GM06990 (cell line): ENCODE measurements around the gene PLAC9.

Experiments used
- DNase-seq: peaks from one replicate; pipeline ENCODE4 v3.0.0-alpha.2; 2011; ENCODE audit not compliant: insufficient read length; ENCODE audit errors: extremely low read depth
- H3K27me3 ChIP-seq: replicated peaks from 2 replicates; pipeline ENCODE4 v1.6.0; 2011; ENCODE audit warnings: low read length; ENCODE audit not compliant: control insufficient read depth, insufficient read depth
- H3K36me3 ChIP-seq: 2 replicates; pipeline ENCODE4 v1.5.1; 2011; ENCODE audit warnings: low read length; ENCODE audit not compliant: control insufficient read depth, insufficient read depth
- H3K4me3 ChIP-seq: replicated peaks from 2 replicates; pipeline ENCODE4 v1.5.1; 2011; ENCODE audit warnings: low read depth, mild to moderate bottlenecking, control low read depth, low read length
- TF ChIP-seq, protein P1 (sequence below): IDR thresholded peaks from 2 replicates; pipeline ENCODE4 v1.5.1; 2011; ENCODE audit warnings: low read length, control low read depth, mild to moderate bottlenecking, inconsistent platforms; ENCODE audit not compliant: insufficient read depth, poor library complexity, severe bottlenecking

PLAC9 gene

DNA sequence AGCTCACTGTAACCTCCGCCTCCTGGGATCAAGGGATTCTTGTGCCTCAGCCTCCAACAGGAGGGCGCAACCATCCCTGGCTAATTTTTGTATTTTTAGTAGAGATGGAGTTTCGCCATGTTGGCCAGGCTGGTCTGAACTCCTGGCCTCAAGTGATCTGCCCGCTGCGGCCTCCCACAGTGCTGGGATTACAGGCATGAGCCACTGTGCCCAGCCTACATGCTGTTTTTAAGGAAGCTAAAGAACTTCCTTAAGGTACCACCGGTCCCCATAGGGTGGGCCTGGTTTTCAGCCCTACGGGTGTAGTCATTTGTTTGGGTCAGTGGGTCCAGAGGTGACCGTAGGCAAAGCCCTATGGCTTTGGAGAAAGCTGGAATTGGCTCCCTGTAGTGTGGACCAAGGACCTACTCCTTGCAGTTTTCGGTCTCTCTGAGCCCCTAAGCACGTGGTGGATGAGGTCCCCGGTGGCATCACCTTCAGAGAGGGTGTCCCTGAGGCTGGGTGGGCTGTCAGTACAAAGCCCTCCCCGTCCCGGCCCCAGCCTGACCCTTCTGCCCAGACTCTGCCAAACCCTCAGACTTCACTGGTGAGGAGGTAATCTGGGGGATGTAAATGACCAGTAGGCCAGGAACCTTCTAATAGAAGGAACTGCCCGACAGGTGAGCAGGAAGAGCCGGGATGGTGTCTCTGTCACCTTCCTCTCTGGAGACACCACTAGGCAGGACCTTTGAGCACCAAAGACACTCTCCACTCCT is 42.3 kb downstream of the PLAC9 start:
- no peak for DNase-seq
- Histone ChIP-seq H3K4me3 (no peak overlapping the region), H3K27me3 (no peaks in the 10 kb centered on the region), H3K36me3 (peaks cover 2% of the 10 kb centered on the region)
- TF ChIP-seq, protein P1, sequence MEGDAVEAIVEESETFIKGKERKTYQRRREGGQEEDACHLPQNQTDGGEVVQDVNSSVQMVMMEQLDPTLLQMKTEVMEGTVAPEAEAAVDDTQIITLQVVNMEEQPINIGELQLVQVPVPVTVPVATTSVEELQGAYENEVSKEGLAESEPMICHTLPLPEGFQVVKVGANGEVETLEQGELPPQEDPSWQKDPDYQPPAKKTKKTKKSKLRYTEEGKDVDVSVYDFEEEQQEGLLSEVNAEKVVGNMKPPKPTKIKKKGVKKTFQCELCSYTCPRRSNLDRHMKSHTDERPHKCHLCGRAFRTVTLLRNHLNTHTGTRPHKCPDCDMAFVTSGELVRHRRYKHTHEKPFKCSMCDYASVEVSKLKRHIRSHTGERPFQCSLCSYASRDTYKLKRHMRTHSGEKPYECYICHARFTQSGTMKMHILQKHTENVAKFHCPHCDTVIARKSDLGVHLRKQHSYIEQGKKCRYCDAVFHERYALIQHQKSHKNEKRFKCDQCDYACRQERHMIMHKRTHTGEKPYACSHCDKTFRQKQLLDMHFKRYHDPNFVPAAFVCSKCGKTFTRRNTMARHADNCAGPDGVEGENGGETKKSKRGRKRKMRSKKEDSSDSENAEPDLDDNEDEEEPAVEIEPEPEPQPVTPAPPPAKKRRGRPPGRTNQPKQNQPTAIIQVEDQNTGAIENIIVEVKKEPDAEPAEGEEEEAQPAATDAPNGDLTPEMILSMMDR, result no peak

DNA sequence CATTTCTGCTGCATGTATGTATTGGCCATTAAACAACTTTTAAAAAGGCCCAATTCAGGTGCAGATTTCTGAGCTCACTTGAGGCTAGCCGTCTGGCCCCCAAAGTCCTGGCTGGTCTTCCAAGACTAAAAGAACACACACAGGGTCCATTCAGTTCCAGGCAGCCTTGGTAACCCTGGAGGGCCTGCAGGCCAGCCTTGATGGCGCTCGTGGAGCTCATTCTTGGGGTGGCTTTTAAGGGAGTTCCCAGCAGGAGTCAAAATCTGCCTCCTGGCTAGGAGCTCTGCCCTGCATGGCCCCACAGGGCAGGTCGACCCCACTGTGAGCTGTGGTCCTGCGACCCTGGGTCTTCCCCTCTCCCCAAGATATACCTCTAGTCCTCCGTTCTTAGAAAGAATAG is 44.0 kb downstream of the PLAC9 start:
- TF ChIP-seq, protein P1, result no peak
- Histone ChIP-seq H3K36me3 (peaks cover 2% of the 10 kb centered on the region; the same call in 1 of the 2 replicates), H3K4me3 (no peak overlapping the region), H3K27me3 (no peaks in the 10 kb centered on the region)
- DNase-seq, result no peak

DNA sequence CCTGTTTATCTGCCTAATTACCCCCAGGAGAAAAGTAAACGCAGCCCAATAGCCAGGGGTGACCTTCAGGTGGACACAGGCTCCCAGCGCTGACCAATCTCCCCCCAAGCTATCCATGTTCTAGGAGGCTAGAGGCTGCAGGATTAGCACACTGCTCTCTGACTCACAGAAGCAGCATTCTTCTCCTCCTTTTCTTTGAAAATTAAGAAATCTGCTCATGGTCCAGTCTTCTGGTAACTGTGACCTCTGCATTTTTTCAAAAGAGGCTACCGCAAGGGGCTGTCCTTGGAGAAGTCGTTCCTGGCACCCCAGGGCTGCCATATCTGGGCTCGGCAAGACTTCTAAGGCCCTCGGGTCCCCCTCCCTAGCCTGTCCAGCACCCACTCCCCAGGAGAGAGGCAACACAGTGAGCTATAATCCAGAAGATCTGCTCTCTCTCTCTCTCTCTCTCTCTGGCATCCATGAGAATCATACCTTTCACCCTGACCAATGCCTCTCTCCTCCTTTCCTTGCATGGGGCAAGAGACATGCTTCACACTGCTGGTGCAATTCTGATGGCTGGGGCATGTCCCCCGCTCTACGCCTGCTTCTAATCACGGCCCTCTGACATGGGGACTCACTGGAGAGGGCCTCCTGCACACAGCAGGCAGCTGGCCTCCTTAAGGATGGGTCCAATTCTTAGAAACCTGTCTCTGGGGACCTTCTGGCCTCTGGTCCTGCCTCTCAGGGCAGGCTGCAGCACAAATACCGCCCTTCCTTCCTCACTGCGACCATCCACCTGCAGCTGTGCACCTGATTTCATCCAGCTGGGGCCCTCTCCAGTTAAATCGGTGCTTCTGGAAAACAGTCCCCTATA is 45.5 kb downstream of the PLAC9 start:
- no peak for DNase-seq
- Histone ChIP-seq H3K4me3 (no peak overlapping the region), H3K27me3 (no peaks in the 10 kb centered on the region), H3K36me3 (peaks cover 1% of the 10 kb centered on the region; the same call in 1 of the 2 replicates)
- TF ChIP-seq, protein P1, result no peak

DNA sequence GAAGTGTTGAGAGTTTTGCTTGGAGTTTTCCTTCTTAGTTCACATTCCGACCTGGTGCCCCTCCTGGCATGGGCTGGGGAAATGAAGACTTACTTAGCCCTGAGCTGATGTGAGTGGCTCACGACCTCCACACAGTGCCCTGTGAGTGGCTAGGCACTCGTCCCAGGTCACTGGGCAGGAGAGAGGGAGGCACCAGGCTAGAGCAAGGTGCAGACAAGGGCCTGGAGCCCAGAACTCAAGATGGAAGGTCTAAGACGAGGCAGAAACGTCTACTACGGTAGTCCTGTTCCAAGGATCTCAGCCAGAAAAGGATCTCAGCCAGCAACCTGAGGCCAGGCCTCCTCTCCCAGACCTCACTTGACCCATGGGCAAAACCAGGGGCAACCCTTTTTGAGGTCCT is 50.5 kb downstream of the PLAC9 start:
- Histone ChIP-seq H3K4me3 (no peak overlapping the region), H3K27me3 (no peaks in the 10 kb centered on the region), H3K36me3 (no peaks in the 10 kb centered on the region; the same call in 1 of the 2 replicates)
- DNase-seq, result no peak
- TF ChIP-seq, protein P1, result no peak

DNA sequence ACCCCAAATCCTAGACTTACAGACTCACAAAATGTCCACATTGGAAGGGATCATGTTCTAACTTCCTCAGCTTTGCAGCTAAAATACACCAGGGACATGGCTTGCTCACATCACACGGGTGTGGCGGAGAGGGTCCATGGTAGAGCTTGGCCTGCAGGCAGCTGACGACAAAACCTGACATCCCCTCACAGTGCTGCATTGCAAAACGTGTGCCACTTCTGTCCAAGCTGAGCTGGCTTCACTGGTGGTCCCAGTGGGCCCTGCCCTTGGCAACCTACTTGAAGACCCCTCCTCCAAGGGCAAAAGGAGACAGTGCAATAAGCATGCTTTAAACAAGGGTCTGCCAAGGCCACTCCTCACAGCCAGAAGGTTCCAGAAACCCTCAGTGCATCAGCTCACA is 50.9 kb downstream of the PLAC9 start:
- TF ChIP-seq, protein P1, result no peak
- H3K4me3 ChIP-seq, result no peak overlapping the region
- DNase-seq, result no peak
- H3K36me3 ChIP-seq, result no peaks in the 10 kb centered on the region; the same call in 1 of the 2 replicates
- no peaks in the 10 kb centered on the region for H3K27me3 ChIP-seq
